Measurements from ENCODE around the gene ZNF385A.

ZNF385A gene

GRCh38 chr12:54421175-54421878, 36.8 kb upstream of the ZNF385A start:
- H3K9me3 ChIP-seq (ENCODE audit: low read length): no peaks in the 10 kb centered on the region
- TF ChIP-seq, protein P1, sequence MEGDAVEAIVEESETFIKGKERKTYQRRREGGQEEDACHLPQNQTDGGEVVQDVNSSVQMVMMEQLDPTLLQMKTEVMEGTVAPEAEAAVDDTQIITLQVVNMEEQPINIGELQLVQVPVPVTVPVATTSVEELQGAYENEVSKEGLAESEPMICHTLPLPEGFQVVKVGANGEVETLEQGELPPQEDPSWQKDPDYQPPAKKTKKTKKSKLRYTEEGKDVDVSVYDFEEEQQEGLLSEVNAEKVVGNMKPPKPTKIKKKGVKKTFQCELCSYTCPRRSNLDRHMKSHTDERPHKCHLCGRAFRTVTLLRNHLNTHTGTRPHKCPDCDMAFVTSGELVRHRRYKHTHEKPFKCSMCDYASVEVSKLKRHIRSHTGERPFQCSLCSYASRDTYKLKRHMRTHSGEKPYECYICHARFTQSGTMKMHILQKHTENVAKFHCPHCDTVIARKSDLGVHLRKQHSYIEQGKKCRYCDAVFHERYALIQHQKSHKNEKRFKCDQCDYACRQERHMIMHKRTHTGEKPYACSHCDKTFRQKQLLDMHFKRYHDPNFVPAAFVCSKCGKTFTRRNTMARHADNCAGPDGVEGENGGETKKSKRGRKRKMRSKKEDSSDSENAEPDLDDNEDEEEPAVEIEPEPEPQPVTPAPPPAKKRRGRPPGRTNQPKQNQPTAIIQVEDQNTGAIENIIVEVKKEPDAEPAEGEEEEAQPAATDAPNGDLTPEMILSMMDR (IDR thresholded peaks at IDR 0.05; ENCODE audit: low read length): no peak
- no peak for TF ChIP-seq EZH2 (IDR thresholded peaks at IDR 0.05; ENCODE audit: borderline replicate concordance, low read length)
- H3K79me2 ChIP-seq (ENCODE audit: insufficient read depth, low read length): no peaks in the 10 kb centered on the region
- no peak overlapping the region for H2AFZ ChIP-seq (ENCODE audit: low read length)
- no peaks in the 10 kb centered on the region for H3F3A ChIP-seq (ENCODE audit: insufficient read depth, low read length)
- H3K9me2 ChIP-seq (ENCODE audit: low read depth, low read length): no peaks in the 10 kb centered on the region
- H3K36me3 ChIP-seq (ENCODE audit: insufficient read depth, low read length): no peaks in the 10 kb centered on the region
- H3K9ac ChIP-seq (ENCODE audit: low read length): no peak overlapping the region
- no peaks in the 10 kb centered on the region for H3K4me1 ChIP-seq (ENCODE audit: insufficient read depth, low read length, severe bottlenecking)
- H3K27ac ChIP-seq (ENCODE audit: low read depth, low read length, poor library complexity, severe bottlenecking): no peak overlapping the region
- H3K4me3 ChIP-seq (ENCODE audit: low read depth, low read length, poor library complexity, severe bottlenecking): no peak overlapping the region
- H3K4me2 ChIP-seq (ENCODE audit: low read length): no peak overlapping the region
- no peaks in the 10 kb centered on the region for H4K20me1 ChIP-seq (ENCODE audit: insufficient read depth, low read length)
- H3K27me3 ChIP-seq (ENCODE audit: insufficient read depth, low read length): peaks cover 21% of the 10 kb centered on the region; the same call in 1 of the 2 replicates

- H3K27ac ChIP-seq (ENCODE audit: low read depth, low read length, poor library complexity, severe bottlenecking): no peak overlapping the region
- no peaks in the 10 kb centered on the region for H3F3A ChIP-seq (ENCODE audit: insufficient read depth, low read length)
- H4K20me1 ChIP-seq (ENCODE audit: insufficient read depth, low read length): no peaks in the 10 kb centered on the region
- no peaks in the 10 kb centered on the region for H3K9me3 ChIP-seq (ENCODE audit: low read length)
- no peaks in the 10 kb centered on the region for H3K79me2 ChIP-seq (ENCODE audit: insufficient read depth, low read length)
- H3K4me3 ChIP-seq (ENCODE audit: low read depth, low read length, poor library complexity, severe bottlenecking): no peak overlapping the region
- no peaks in the 10 kb centered on the region for H3K36me3 ChIP-seq (ENCODE audit: insufficient read depth, low read length)
- TF ChIP-seq EZH2 (IDR thresholded peaks at IDR 0.05; ENCODE audit: borderline replicate concordance, low read length): no peak
- TF ChIP-seq, protein P1 (IDR thresholded peaks at IDR 0.05; ENCODE audit: low read length): no peak
- no peak overlapping the region for H2AFZ ChIP-seq (ENCODE audit: low read length)
- no peak overlapping the region for H3K9ac ChIP-seq (ENCODE audit: low read length)
- peaks cover 21% of the 10 kb centered on the region; the same call in 1 of the 2 replicates for H3K27me3 ChIP-seq (ENCODE audit: insufficient read depth, low read length)
- no peak overlapping the region for H3K4me2 ChIP-seq (ENCODE audit: low read length)
- H3K9me2 ChIP-seq (ENCODE audit: low read depth, low read length): no peaks in the 10 kb centered on the region
- no peaks in the 10 kb centered on the region for H3K4me1 ChIP-seq (ENCODE audit: insufficient read depth, low read length, severe bottlenecking)
Observed at GRCh38 chr12:54420766-54421144, 36.2 kb upstream of the ZNF385A start.

GRCh38 chr12:54419088-54419887, 34.8 kb upstream of the ZNF385A start, which contains the start of gene ITGA5:
Gene ITGA5, minus strand, starts transcription at chr12:54419266. Its CDS starts 68 bp downstream, at chr12:54419198.
- no peak within 1 kb of the TSS for H3K27ac ChIP-seq (ENCODE audit: low read depth, low read length, poor library complexity, severe bottlenecking)

More at GRCh38 chr12:54419088-54419887, 34.8 kb upstream of the ZNF385A start, which contains the start of gene ITGA5:
- Histone ChIP-seq H3K9ac (ENCODE audit: low read length) (no peak within 1 kb of the TSS), H2AFZ (ENCODE audit: low read length) (no peak within 1 kb of the TSS), H3K4me2 (ENCODE audit: low read length) (no peak within 1 kb of the TSS), H3K27me3 (ENCODE audit: insufficient read depth, low read length) (peaks cover 16% of the 10 kb centered on the region; the same call in 1 of the 2 replicates), H3F3A (ENCODE audit: insufficient read depth, low read length) (no peaks in the 10 kb centered on the region), H3K4me1 (ENCODE audit: insufficient read depth, low read length, severe bottlenecking) (no peaks in the 10 kb centered on the region), H3K4me3 (ENCODE audit: low read depth, low read length, poor library complexity, severe bottlenecking) (no peak within 1 kb of the TSS), H4K20me1 (ENCODE audit: insufficient read depth, low read length) (no peaks in the 10 kb centered on the region), H3K9me2 (ENCODE audit: low read depth, low read length) (no peaks in the 10 kb centered on the region), H3K9me3 (ENCODE audit: low read length) (no peaks in the 10 kb centered on the region), H3K36me3 (ENCODE audit: insufficient read depth, low read length) (no peaks in the 10 kb centered on the region), H3K79me2 (ENCODE audit: insufficient read depth, low read length) (no peaks in the 10 kb centered on the region)
- TF ChIP-seq, protein P1 (IDR thresholded peaks at IDR 0.05; ENCODE audit: low read length): no peak
- no peak for TF ChIP-seq EZH2 (IDR thresholded peaks at IDR 0.05; ENCODE audit: borderline replicate concordance, low read length)
